Measurements from ENCODE around the gene SHPK.

DNA sequence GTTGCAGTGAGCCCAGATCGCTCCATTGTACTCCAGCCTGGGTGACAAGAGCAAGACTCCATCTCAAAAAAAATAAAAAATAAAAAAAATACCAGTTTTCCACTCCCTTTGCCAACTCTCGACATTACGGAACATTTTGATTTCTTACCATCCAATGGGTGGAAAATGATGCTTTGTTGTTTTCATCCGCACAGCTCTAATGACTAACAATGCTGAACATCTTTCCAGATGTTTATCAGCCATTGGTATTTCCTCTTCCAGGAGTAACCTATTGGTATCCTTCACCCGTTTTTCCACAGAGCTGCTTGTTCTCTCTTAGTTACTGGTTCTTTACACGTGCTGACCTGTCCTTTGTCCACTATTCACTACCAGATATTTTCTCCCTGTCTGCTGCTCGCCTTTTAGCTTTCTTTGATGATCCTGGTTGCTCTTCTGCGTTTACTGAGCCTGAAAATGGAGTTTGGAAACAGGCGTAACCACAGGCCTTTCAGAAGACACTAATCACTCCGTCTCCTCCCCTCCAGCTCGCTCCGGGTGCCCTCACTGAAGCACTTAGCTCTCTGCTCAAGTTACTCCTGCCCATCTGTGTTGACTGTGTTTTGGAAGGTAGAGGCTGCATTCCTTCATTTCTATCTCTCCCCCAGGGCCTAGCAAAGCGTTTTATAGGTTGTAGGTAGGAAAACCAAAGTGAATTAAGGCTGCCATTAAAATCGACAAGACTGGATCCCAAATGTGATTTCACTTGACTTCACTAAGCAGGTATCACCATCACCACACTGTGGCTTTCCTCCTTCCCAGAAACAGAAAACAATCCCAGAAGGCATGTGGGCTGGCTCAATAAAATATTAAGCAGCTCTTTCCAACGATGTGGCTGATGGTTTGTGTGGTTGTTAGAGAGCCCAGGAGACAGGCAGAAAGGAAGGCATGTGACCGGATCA lies 8.9 kb downstream of the SHPK start:
- no peak for TF ChIP-seq EGR1 (IDR thresholded peaks at IDR 0.05; ENCODE audit: low read depth)
- no peak for TF ChIP-seq CTCF (IDR thresholded peaks at IDR 0.05 in 2 of 3, conservative IDR thresholded peaks at IDR 0.05 in 1 of 3; ENCODE audit: borderline replicate concordance in 1 of 3, insufficient read depth in 1 of 3, low read depth in 2 of 3, low read length in 2 of 3)
- no peak for TF ChIP-seq SRF (IDR thresholded peaks at IDR 0.05; ENCODE audit: low read depth)
- TF ChIP-seq POLR2A (IDR thresholded peaks at IDR 0.05; ENCODE audit: borderline replicate concordance, extremely low read depth, insufficient read depth, insufficient read length) = no peak
- TF ChIP-seq CEBPB (IDR thresholded peaks at IDR 0.05; ENCODE audit: low read depth) = no peak
- no peak for TF ChIP-seq POLR2AphosphoS5 (IDR thresholded peaks at IDR 0.05; ENCODE audit: low read depth, low read length)

All from HCT116 (cell line).